Smooth muscle cell of the brain vasculature (primary cell): ENCODE measurements around the gene PAOX.
A peak's percentile ranks its signal among the peaks of the same experiment; 100 is the strongest.

Source experiments
- DNase-seq: peaks from one replicate; pipeline ENCODE4 v3.0.0-alpha.2; 2012; ENCODE audit warnings: low read depth, low spot score

Gene PAOX

DNA sequence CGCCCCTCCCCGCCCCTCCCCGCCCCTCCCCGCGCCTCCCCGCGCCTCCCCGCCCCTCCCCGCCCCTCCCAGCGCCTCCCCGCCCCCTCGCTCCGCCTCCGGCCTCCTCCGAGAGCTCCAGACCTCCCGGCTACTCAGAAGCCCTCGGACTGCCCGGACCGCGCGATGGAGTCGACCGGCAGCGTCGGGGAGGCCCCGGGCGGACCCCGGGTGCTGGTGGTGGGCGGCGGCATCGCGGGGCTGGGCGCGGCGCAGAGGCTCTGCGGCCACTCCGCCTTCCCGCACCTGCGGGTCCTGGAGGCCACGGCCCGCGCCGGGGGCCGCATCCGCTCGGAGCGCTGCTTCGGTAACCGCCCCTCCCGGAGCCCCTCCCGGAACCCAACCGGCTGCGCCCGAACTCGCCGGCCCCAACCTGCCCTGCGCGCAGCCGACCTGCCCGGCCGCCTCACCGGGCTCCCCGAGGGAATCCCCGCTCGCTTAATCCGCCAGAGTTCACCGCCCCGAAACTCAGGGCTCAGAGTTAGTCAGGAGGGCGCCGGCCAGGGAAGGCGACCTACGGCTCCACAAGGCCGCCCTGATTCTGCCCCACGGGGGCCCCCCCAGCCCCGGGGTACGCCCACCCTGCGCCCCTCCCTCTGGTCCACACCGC is at the start of gene PAOX:
Gene PAOX, plus strand, starts transcription at position 111 of the 649 bp plus-strand sequence. Its CDS starts 55 bp downstream, at position 166.
- DNase-seq: no peak

DNA sequence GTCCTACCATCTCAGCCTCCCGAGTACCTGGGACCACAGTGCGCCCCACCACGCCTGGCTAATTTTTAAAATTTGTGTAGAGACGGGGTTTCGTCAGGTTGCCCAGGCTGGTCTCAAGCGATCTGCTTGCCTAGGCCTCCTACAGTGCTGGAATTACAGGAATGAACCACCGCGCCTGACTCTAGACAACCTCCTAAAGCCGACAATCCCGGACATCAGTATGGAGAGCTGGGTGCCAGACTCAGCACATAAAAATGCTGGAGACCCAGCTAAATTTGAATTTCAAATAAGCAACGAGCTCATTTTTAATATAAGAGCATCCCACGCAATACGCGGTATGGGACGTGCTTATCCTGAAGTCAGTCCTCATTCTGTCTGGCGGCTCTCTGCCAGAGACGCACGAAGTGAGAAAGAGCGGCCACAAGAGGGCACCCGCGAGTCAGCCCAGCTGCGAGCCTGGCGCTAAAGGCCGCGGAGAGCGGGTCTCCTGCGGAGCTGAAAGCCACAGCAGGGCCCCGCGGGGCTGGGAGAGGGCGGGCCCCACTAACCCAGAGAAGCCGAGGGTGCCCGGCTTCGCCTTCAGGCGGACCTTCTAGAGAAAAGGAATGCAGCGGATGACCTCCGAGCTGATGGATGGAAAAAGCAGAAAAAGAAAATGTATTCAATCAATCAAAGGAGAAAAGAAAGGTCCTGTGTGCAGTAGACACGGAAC is 49.4 kb upstream of the PAOX start:
- peak; percentile 72 for DNase-seq

DNA sequence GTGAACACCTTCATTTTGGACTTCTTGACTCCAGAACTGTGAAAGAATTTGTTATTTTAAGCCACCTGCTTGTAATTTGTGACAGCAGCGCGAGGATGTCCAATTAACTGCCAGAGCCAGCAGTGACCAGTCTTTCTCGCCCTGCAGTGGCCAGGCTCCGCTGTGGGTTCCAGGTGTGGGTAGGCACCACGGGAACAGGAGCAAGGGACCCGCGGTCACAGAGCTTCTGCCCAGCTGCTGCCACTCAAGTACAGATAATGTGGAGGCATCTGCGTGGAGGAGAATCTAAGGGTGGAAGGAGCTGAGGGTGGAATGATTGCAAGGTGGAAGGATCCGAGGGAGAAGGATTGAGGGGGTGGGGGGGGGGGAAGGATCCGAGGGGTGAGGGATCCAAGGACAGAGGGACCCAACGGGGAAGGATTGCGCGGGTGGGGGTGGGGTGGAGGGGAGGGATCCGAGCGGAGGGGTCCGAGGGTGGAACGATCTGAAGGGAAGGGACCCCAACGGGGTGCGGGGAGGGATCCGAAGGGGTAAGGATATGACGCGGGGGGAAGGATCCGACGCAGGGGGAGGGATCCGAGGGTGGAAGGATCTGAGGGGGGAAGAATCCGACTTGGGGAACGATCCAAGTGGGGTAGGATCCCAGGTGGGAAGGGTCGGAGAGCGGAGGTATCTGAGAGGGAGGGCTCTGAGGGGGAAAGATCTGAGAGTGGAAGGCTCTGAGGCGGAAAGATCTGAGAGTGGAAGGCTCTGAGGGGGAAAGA is 45.9 kb upstream of the PAOX start:
- no peak for DNase-seq

DNA sequence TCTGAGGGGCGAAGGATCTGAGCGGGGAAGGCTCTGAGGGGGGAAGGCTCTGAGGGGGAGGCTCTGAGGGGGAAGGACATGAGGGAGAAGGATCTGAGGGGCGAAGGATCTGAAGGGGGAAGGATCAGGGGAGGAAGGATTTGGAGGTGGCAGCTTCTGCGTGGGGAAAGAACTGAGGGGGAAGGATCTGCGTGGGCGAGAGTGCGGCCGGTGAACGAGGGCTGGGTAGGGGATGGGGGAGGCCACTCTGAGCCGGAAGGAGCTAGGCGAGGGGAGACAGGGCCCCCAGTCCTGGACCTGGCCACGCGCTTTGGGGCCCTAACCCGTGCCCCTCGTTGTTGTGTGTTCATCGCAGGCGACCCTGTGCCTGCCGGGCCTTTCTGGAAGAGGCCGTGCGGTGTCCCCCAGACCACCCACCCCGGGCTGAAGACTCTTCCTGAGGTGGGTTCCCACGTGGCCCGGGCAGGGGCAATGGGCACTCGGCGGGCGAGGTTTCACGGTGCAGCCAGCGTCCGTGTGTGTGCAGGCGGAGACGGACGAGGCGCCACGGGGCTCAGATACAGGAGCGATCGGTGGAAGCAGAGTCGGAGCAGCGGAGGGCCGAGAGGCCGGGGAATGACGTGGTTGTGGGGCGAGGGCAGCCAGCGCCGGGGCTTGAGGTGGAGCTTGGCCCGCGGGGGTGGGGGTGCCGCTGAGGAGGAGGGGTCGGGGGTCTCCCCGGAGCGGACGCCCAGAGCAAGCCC is 44.4 kb upstream of the PAOX start:
- DNase-seq: no peak

DNA sequence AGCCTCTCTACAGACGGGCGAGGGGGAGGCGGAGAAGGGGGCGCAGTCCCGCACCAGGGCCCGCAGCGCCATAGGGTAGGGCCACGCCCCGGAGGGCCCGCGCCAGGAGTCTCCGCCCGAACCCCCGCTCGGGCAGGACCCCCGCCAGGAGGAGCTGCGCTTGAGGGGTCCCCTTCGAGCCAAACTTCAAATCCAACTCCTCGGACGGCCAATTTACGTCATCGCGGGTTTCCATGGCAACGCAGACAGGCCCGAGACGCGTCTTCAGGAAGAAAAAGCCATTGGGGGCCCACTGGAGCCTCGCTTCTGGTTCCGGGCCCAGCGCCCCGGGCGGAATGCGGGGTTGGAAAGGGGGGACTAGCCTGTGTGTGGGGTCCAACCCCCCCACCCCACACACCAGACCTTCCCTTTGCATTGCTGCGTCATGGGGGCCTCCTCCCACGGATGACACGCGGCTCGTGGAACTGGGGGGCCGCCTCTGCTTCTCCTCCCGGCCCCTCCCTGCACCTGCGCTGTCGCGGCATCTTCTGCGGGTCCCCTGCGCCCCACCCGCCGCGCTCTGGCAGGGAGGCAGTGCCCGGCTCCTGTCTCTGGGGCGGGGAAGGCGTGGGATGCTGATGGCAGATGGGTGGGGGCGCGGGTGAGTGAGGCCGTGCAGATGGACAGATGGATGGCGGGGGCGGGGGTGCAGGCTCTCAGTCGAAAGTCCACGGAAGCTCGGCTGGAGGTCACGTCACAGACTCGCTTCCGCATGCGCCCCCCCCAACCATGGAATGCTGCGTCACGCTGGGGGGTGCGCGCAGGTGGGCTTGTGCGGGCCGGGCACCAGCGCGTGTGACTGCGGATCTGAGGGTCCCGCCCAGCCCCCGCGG is 43.6 kb upstream of the PAOX start:
- DNase-seq: no peak

DNA sequence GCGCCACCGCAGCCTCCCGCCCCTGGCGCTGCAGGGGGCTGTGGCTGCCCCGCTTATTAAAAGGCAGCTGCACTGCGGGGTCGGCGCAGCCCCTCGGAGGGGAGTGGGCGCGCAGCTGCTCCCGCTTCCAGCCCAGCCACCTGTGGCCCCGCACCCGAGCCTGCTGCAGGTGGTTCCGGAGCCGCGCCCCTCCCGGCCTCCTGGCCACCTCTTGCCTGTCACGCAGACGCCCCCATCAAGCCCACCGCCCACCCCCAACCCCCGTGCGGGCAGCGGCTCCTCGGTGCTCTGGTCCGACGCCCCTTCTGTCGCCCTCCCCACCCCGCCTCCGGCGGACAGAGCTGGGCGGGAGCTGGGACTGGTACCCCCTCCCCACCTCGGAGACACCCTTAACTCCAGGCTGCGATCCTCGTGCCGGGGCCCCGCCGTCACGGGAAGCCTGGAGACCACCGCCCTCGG is 42.9 kb upstream of the PAOX start:
- DNase-seq: no peak

DNA sequence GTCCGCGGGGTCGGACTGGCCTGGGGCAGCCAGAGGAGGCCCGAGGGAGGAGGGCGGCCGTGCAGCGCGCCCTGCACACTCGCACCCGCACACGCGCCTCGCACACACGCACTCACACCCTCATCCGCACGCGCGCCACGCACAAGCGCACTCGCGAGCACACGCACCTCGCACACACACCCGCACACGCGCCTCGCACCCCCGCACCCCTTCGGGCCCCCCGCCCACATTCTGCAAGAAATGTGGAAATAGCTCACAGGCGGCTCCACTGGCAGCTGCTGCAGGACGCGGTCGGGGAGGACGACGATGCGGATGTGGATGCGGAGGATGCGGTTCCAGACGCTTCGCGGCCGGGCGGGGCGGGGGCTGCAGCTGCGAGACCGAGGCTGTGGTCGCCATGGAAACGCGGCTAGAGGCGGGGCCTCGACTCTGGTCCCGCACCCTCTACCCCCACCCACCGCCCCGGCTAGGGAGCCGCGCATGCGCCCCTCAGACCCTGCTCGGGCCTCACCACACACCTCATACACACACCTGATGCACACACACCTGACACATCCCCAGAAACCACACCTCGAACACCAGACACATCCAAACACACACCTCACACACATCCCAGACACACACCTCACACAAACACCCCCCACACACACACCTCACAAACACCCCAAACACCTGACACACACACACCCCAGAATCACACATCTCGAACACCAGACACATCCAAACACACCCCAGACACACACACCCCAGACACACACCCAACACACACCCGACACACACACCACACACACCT is 42.3 kb upstream of the PAOX start, which contains the start of gene CALY:
Gene CALY, minus strand, starts transcription at position 320 of the 793 bp plus-strand sequence. CDS start 7,907 bp downstream, outside the sequence.
- DNase-seq: no peak

DNA sequence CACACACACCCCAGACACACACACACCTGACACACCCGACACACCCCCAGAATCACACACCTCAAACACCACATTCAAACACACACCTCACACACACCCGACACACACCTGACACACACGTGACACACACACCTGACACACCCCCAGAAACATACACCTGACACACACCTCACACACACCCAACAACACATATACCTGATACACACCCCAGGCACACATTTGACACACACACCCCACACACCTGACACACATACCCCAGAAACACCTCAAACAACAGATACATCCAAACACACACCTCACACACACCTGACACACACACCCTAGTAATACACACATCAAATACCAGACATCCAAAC is 41.7 kb upstream of the PAOX start:
- DNase-seq: no peak

DNA sequence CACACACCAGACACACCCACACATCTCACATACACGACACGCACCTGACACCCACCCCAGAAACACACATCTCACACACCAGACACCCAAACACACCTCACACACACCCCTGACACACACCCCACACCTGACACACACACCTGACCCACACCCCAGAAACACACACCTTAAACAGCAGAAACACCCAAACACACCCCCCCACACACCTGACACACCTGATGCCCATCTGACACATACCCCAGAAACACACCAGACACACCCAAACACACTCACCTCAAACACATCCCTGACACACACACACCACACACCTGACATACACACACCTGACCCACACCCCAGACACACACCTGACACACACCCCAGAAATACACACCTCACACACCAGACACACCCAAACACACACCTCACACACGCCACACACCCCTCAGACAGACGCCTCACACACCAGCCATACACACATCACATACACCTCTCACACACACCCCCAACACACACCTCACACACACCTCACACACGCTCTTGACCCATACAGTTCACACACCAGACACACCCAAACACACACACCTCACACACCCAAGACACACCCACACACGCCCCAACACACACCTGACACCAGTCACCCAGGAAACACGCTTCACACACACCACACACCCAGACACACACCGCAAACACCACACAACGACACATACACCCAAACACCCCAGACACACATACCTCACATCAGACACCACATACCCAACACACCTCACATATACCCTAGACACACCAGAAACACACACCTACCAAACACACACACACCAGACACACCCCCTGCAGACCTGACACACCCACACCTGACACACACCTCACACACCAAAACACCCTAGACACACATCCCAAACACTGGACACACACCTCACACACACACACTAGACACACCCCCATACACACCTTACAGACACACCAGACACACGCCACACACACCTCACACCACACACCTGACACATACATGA is 40.7 kb upstream of the PAOX start:
- no peak for DNase-seq

DNA sequence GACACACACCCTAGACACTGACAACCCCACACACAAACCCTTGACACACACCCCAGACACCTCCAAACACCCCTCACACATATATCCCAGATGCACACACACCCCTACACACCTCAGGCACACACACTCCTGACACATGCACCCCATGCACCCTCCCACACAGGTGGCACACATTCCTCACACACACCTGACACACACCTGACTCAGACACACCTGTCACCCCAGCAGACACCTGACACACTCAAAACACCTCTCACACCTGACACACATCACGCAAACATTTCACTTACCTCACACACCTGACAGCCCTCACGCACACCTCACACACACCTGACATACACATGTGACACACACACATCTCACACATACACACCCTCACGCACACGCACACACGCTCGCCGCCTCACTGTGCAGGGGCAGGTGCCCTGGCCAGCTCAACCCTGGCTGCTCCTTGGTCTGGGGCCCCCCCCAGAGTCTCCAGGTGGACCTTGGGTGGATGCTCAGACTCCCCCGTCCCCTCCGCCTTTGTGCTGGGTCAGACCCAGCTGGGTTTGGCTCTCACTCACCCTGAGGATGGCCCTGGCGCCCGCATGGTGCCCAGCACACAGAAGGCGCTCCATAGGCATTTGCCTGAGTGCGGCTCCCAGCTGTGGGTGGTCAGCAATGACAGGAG is 39.2 kb upstream of the PAOX start:
- DNase-seq: no peak

DNA sequence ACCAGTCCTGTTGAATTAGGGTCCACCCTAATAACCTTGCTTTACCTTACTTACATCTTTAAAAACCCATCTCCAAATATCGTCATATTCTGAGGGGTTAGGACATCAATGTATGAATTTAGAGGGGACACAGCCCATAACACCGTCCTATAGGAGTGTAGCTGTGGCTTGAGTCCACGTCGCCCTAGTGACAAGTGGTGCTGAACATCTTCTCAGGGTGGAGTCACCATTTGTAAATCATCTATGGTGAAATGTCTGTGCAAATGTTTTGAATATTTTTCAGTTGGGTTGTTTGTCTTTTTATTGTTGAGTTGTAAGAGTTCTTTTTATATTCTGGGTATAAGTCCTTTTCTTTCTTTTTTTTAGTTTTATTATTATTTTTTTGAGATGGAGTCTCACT is 37.1 kb upstream of the PAOX start:
- no peak for DNase-seq

DNA sequence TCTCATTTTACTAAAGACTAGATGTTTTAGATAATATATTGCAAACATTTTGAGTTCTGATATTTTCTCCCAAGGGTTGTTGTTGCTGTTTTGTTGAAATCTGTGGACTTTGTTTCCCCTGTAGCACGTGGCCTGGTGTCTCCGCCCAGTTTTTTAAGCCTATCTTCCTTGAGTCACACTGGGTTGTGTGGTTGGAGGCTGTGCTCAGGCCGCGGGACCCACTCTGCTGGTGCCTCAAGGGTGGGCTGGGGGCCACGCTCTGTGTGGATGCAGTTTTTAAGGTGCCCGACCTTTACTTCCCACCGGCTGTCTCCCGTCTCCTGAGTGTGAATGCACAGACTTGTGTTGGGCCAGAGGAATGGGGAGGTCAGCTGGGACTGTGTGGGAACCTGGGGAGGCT is 36.1 kb upstream of the PAOX start:
- DNase-seq: no peak

DNA sequence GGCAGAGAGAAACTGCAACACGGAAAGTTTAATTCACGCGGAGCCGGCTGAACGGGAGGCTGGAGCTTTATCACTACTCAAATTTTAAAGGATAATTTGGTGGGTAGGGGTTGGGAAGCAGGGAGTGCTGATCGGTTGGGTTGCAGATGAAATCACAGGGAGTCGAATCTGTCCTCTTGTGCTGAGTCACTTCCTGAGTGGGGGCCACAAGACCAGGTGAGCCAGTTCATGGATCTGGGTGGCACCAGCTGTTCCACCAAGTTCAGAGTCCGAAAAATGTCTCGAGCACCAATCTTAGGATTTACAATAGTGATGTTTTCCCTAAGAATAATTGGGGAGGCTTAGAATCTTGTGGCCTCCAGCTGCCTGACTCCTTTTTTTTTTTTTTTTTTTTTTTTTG is 35.5 kb upstream of the PAOX start:
- no peak for DNase-seq

DNA sequence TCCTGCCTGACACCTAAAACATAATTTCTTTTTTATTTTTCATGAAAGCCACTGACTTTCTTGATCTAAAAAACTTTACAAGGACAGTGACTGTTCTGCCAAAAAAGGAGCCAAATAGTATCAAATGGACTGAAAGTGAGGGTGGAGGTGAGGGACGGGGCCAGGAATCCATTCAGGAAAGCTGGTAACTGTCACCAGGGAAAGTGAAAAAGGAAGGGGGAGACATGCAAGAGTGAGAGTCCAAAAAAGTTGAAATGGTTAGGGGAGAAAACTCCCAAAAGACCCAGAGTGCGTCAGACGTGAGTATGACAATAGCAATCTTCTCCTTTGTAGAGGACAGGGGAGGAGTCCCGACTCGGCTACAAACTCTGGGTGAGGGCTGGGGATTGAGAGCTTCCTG is 34.8 kb upstream of the PAOX start:
- no peak for DNase-seq

DNA sequence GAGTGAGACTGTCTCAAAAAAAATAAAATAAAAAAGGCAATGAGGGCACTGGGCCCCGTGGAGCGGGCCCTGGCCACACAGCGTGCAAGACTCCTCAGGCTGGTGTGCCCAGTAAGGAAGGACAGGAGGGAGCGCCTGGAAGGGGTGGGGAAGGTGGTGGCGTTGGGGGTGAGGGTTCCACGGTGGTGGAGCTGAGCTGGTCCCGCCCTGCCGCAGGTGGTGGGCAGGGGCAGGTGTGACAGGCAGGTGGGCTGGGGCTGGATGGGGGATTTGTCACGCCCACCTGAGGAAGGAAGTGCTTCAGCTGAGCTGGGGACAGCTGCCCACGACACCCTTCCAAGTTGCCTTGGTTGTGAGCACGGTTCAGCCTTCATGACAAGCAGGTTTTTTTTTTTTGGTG is 32.6 kb upstream of the PAOX start:
- DNase-seq: no peak

DNA sequence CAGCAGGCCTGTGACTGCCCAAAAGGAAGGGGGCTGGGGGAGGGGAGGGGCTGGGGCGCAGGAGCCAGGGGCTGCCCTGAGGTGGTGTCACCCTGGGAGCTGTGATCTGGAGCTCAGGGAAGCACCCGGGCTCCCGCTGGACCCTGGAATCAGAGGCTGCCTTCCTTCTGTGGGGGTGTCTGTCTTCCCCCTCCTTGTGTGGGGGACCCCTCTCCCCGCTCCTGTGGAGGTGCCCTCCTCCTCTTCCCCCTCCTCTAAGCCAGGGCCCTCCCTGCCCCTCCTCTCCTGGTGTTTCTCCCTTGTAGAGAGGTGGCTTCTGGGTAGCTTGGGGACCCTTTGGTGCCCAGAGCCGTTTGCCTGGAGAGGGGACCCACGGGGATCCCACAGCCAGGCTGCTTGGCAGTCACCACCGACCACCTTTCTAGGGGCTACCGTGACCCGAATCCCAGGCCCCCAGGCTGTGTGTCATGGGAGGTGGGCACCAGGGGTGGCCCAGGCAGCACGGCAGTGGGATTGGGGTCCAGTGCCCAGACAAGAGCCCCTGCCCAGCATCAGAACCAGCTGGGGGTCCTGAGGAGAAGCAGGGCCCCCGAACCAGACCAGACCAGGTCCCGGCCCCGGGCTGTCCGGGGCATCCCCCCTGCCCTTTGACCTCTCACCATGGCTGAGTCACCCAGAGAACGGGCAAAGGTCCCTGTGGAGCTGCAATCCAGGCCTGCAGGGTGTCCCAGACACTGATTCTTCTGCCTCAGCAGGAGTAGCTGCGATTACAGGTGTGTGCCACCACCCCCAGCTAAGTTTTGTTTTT is 31.1 kb upstream of the PAOX start:
- no peak for DNase-seq

DNA sequence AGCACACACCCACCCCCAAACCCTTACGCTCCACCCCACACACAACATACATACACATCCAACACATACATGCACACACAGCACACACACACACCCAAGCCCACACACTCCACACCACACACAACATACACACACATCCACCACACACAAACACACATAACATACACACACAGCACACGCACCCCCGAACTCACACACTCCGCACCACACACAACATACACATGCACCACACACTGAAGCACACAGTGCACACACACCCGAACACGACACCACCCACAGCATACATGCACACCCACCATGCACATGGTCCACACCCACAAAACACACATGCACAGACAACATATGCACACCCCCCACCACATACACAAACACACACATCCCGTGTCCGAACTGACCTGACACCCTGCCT is 29.9 kb upstream of the PAOX start:
- DNase-seq: no peak
